ENCODE results near the gene PATE3. TPM values are rescaled to one million over a fixed set of nuclear protein-coding genes. Genes with fewer than 3 reads are reported as not detected.

Gene PATE3
- total RNA-seq, 1 experiment from 2014 or later = not detected

GRCh38 chr11:125835748-125836147, 47.8 kb downstream of the PATE3 start:
- DNase-seq (ENCODE audit: low read depth) = no peak

Other genes starting within 250 kb of the PATE3 start
- 177 and 227 TPM in 2 replicates for gene EI24, start 218.7 kb upstream of the PATE3 start, total RNA-seq (2014; rRNA removed; shearing (Covaris generic))
- 145 and 199 TPM in 2 replicates for gene STT3A, start 195.3 kb upstream of the PATE3 start, total RNA-seq (2014; rRNA removed; shearing (Covaris generic))
- gene CHEK1, start 163.0 kb upstream of the PATE3 start, total RNA-seq (2014; rRNA removed; shearing (Covaris generic)) = 43.9 and 52.7 TPM in 2 replicates
- gene ACRV1, start 107.3 kb upstream of the PATE3 start, total RNA-seq (2014; rRNA removed; shearing (Covaris generic)) = 0.10 TPM in 1 of 2 replicates, not detected in the other
- not detected in 2 replicates for gene PATE1, start 41.8 kb upstream of the PATE3 start, total RNA-seq (2014; rRNA removed; shearing (Covaris generic))
- gene PATE2, start 9.3 kb upstream of the PATE3 start, total RNA-seq (2014; rRNA removed; shearing (Covaris generic)) = not detected in 2 replicates
- gene PATE4, start 45.2 kb downstream of the PATE3 start, total RNA-seq (2014; rRNA removed; shearing (Covaris generic)) = not detected in 2 replicates
- gene HYLS1, start 99.5 kb downstream of the PATE3 start, total RNA-seq (2014; rRNA removed; shearing (Covaris generic)) = 21.3 and 23.9 TPM in 2 replicates
- 26.2 and 35.7 TPM in 2 replicates for gene PUS3, start 115.1 kb downstream of the PATE3 start, total RNA-seq (2014; rRNA removed; shearing (Covaris generic))
- gene DDX25, start 116.4 kb downstream of the PATE3 start, total RNA-seq (2014; rRNA removed; shearing (Covaris generic)) = not detected in 2 replicates
- gene VSIG10L2, start 157.9 kb downstream of the PATE3 start, total RNA-seq (2014; rRNA removed; shearing (Covaris generic)) = not detected in 2 replicates